Left ventricle myocardium superior (tissue), 1 donor: ENCODE data around the gene INPP4B. TPM values are rescaled to one million over a fixed set of nuclear protein-coding genes. Genes with fewer than 3 reads are reported as not detected.
A peak's percentile ranks its signal among the peaks of the same experiment; 100 is the strongest.

ENCODE experiments used
- ATAC-seq: fragments of 200-7000 bp; cut with Tn5 transposase; one replicate; pipeline ENCODE4 v1.9.1; 2020; ENCODE audit warnings: mild to moderate bottlenecking, moderate library complexity
- DNase-seq: peaks from one replicate; pipeline ENCODE4 v3.0.0-alpha.2; 2020
- intact Hi-C: fragments of 100-400 bp; cut with micrococcal nuclease; formaldehyde crosslinking; loops from one replicate; pipeline ENCODE4 v1.11.0; 2022
- total RNA-seq: library from RNA; stranded (reverse); fragmentation: NEBNext Ultra II Directional; extraction: Animal tissue kit (Norgen Biotek cat#: 25700); gene quantifications from one replicate; pipeline ENCODE4 v1.2.1, GENCODE V29; 2021
- donor health status: DM: no; HTN: yes; CAD: no; lungs with severe emphysema.

INPP4B gene
- total RNA-seq, 1 donor from 2014 or later = 15.5 TPM

DNA sequence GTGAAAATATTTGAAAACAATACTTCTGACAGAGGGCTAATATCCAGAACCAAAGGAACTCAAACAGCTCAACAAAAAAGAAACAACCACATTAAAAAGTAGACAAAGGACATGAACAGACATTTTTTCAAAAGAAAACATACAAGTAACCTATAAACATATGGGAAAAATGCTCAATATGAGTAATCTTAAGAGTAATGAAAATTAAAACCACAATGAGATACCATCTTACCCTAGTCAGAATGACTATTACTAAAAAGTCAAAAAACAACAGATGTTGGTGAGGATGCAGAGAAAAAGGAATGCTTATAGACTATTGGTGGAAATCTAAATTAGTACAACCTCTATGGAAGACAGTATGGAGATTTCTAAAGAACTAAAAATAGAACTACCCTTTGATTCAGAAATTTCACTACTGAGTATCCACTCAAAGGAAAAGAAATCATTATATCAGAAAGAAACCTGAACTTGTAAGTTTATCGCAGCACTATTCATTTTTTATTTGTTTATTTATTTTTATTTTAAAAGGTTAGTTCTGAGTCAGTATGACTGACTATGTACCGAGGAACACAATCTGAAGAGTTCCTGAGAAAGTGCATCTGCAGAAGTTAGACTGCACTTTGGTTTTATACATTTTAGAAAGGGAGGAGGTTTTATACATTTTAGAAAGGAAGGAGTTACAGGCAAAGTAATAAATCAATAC is 231.3 kb downstream of the INPP4B start:
- DNase-seq = no peak
- intact Hi-C loops = no loop called here
- no peak for ATAC-seq

DNA sequence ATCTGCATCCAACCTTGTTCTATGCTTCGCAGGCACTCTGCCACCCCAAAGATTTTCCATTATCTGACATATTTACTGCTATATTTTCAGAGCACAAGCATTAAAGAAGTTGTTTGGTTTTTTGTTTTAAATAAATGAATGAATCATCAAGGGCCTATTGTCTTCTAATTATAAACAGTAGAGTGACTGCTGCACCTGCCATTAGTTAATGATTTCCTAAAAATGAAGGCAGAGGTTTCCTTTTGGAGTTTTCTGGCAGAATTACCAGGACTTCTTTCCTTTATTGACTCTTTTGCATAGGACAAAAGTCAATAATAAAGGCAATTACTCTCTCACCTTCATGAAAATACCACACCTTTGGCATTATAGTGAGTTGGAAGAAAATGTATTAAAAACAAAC is 238.1 kb downstream of the INPP4B start:
- ATAC-seq (no peak), DNase-seq (no peak)
- intact Hi-C loops = no loop called here

DNA sequence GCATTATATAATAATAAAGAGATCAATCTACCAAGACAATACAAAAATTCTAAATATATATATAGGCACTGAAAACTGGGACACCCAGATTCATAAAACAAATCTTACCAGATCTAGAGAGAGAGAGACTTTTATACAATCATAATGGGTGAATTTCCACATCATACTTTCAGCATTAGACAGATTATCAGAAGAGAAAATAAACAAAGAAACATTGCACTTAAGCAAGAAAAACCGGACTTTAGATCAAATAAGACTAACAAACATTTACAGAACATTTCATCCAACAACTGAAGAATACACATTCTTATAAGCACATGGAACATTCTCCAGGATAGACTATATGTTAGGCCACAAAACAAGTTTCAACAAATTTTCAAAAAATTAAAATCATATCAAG is 245.1 kb downstream of the INPP4B start:
- ATAC-seq = no peak
- intact Hi-C loops = no loop called here
- no peak for DNase-seq

DNA sequence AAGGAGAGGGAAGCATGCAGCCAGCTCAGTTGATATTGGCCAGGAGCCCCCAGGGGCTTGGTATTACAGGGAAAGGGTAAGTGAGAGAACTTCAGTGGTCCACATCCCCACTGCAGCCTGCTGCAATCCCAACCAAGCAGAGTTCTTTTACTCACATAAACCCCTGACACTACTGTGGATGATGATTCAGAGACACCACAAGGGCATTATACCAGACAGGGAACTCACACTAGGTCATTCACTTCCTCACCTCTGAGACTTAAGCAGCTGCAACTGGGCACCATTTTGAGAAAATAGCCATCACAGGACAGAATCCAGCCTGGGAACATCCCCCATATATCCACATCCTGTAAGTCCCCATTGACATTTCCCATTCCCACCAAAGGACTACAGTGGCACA is 248.0 kb downstream of the INPP4B start:
- no peak for ATAC-seq

DNA sequence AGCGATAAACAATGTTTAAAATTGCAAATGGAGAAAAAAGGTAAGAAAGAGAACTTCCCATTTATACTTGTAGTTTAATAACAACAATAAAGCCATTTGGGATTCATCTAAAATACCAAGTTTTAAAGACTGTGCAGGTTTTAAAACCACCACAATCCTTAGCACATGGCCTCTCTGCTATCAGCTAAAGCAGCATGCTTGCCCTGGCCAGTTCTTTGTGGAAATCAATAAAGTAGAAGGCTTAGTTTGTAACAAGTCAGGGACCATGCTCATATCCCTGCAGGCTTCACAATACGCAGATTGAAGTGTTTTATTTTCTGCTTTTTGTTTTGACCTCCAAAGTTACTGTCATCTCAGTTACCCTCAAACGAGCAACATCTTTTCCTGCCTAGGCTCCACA is 249.5 kb downstream of the INPP4B start:
- no peak for DNase-seq
- no peak for ATAC-seq
- intact Hi-C loops = no loop called here

More for the DNA sequence above, 248.0 kb downstream of the INPP4B start:
- no peak for DNase-seq
- intact Hi-C loops = no loop called here

DNA sequence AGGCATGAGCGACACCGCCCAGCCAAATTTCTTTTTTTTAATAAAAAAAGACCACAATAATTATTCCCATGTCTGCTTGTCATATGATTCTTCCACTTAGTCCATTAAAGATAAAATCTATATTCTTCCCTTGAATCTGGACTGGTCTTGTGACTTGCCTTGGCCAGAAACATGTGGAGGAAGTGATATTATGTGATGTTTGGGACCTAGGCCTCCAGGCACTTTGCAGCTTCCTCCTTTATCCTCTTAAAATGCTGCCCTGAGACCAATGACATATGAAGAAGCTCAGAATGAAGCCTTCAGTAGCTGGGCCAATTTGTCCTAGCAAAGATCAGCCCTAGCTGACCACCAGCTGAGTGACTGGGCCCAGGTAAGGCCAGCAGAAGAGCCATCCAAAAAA is 250.0 kb downstream of the INPP4B start:
- DNase-seq (no peak), ATAC-seq (no peak)
- intact Hi-C loops = no loop called here

DNA sequence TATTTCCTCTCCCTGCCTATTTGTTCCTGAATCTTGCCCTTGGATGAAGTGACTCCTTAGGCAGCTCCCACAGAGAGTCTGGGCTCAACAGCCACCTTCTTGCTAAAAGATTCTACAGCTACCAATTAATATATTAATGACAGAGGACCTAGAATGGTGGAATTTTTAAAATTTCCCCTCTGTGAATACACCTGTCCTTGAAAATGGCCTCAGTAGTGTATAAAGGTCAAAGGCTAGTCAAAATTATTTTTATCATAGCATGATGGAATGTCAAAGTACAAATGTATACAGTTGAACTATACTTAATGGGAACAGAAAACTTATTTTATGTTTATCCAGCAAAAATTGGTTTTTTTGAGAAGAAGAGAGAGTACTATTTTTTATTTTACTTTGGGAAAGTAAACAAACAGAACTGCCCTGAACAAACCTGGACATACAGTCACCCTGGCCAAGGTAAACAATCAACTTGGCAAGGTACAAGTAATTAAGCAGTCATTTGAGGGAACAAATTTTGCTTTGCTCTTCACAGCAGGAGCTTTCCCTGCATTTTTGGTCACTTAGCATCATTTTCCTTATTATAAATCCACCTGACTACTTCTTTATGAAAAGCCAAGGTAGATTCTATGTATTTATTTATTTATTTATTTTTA is 250.8 kb downstream of the INPP4B start:
- ATAC-seq = no peak
- DNase-seq = no peak
- intact Hi-C loops = no loop called here

DNA sequence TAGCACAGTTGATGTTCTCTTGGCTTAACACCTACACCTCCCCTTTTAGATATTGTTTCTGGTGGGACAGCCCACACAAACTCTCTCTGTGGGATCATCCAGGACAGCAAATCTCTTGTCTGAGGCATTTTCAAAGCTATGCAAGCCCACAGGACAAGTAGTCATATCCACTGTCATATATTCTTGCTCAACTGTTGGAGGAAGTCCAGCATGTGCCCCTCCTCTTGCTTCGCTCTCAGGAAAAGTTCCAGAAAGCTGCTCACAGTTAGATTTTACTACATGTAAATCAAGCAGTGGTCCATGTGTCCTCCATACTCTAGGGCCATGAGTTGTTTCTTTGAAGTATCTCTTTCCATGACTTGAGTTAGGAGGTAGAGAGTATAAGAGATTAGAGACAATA is 260.7 kb downstream of the INPP4B start:
- intact Hi-C loops = no loop called here
- ATAC-seq (no peak), DNase-seq (no peak)

DNA sequence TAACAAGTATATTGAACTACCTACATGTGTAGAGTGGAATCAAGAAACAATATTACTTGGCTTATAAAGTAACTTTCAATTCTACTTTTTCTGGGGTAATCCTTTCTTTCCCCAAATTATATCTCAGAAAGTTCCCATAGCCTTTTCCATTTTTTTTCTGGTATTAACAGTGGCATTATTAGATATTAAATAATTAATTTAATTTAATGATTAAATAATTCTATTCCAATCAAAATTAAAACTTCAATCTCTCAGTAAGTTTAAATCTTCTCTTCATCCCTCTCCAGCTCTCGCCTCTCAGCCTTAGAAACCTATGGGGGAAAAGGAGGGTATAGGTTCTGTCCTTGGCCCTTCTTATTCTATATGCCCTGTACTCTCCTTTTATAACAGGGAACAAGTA is 262.4 kb downstream of the INPP4B start:
- ATAC-seq = no peak
- DNase-seq = no peak
- intact Hi-C loops = no loop called here

DNA sequence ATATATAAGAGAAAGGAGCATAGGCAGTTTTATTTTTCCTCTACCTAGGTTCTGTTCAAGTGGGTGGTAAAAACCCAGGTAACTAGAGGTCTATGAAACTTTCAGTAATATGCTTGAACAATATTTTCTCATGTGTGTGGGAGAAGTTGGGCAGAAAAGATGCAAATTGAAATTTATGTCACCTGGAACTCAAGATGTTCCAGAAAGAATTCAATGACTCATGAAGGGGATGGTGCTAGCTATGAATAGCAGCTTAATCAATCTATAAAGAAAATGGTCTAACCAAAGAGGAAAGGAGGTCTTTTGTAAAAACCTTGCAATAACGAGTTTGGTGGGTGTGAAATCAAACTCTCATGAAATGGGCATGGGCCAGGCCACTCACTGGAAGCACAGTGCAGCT is 263.8 kb downstream of the INPP4B start:
- intact Hi-C loops = no loop called here
- ATAC-seq = no peak
- no peak for DNase-seq

DNA sequence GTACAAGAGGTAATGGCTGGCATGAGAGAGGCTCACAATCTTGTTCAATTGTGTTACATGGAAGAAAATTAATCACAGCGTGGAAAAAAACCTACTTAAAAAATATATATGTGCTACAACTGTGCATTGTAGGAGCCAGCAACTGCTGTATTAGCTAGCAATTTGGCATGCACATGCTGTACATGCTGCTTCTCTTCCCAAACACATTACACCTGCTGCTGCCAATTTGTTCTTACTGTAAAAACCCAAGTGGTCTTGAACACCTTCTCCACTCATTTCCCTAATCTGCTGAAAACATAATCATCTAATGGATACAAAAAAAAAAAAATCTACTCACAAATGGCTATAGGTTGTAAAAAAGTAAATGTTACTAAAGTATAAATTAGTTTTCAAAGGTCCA is 264.2 kb downstream of the INPP4B start:
- ATAC-seq = no peak
- intact Hi-C loops = no loop called here
- DNase-seq = no peak

DNA sequence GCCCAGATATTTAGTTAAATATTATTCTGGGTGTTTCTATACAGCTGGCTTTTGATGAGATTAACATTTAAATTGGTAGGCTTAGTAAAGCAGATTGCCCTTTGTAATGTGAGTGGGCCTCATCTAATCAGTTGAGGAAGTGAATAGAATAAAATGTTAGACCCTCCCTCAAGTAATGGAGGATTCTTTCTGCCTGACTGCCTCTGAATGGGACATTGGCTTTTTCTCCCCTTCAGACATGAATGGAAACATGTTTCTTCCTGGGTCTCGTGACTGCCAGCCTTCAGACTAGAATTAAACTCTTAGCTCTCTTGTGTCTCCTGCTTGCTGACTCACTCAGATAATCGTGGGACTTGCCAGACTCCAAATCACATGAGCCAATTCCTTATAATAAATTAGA is 266.7 kb downstream of the INPP4B start:
- intact Hi-C loops = no loop called here
- ATAC-seq = no peak
- DNase-seq = no peak

DNA sequence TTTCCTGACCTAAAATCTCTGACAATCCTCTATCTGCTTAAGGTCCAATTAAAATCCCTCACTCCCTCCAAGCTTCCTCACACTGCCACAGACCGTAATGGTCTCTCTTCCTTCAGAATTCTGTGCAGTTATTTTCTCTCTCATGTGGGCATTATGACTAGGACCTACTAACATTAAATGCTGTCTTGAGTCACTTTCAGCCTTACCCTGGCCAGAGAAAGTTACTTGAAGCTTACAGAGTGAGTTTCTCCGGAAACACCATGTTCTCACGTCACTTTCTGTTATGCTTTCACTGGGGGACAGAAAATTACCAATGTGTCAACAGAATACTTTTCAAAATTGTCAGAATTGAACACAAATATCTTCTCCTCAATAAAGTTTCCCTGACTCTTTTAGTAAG is 271.8 kb downstream of the INPP4B start:
- intact Hi-C loops = no loop called here
- ATAC-seq (no peak), DNase-seq (no peak)

DNA sequence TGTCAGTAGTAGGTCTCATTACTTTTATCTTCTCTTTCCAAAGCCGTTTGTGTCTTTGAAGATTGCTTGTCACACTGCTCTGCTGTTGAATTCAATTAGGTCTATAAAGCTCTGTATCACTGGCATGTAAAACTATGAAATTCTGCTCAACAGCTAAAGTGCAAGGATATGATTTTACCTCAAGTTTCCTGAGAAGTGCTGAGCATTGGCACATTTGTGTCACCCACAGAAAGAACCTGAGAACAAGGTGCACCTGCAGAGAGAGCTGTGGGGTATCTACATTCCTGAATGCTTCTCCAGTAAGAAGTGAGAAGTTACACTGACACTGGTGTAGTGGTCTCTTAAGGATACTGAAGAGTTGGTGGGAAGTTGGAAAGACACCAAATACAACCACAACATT is 274.0 kb downstream of the INPP4B start:
- intact Hi-C loops = no loop called here
- ATAC-seq (no peak), DNase-seq (no peak)

DNA sequence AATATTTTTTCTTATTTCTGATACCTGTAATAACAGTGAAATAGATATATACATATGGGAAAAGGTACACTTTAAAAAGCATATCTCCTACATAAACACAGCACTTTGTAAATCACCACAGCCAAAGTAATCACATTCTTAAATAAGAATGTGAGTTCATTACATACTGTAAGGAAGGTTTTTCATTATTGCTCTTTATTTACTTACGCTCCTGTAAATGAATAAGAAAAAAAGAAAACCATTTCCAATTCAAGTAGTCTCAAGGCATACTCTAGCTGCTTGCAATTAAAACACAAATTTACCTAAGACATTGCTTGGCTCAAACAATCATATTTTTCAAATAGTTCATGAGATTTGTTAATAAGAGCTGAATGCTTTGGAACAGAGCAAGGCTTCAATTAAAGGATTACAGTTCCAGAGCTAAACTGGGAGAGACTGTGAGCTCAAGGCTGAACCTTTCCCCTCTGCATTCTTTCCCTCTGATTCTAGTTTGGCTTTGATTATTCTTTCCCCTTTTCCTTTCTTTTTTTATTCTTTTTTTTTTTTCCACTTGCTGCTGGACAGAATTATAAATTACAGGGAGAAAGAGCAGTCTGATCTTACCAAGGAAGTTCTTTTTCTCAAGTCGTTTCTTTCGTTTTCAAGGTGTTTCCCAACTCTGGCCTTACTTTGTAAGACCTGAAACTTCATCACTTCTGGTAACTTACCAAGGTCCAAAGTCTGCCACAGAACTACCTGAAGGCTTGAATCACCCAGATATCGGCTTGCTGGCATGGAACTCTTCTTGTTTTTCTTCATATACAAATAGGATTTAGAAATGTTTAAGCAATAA is 278.3 kb downstream of the INPP4B start:
- DNase-seq (no peak), ATAC-seq (no peak)
- intact Hi-C loops = no loop called here

DNA sequence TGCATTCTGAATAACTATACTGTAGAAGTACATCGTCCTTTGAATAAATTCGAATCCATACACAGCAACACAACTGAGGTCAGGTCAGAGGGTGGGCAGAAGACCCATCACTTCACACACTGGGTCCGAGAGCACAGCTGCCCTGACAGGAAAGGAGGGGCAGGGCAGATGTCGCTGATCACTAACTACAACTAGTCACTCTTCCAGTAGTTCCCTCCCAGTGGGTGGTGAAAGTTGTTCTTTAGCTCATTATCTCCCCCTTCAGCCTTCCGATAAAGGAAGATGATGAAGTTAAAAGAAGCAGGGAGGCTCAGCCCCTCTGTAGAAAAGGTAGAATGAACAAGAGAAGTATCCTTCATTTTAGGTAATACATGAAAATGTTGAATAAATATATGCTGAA is 278.9 kb downstream of the INPP4B start:
- DNase-seq (no peak), ATAC-seq (peak; percentile 28)
- intact Hi-C loops = no loop called here

DNA sequence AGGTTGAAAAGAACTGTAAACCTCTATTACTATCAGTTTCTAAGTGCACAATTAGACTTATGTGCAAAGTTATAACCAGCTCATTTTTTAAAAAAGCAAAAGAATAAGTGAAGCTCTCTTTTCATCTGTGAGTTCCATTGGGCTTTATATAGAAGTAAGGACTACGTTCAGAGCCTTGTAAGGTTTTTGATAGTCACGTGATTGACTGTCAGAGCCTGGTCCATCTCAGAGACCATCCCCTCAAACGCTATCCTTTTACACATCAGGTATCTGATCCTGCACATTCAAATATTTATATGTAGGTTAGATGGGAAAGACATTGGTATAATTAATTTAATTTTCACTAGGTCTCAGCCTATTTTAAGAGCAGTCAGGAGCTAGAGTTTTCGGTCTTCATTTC is 279.3 kb downstream of the INPP4B start:
- ATAC-seq (no peak), DNase-seq (no peak)
- intact Hi-C loops = no loop called here

DNA sequence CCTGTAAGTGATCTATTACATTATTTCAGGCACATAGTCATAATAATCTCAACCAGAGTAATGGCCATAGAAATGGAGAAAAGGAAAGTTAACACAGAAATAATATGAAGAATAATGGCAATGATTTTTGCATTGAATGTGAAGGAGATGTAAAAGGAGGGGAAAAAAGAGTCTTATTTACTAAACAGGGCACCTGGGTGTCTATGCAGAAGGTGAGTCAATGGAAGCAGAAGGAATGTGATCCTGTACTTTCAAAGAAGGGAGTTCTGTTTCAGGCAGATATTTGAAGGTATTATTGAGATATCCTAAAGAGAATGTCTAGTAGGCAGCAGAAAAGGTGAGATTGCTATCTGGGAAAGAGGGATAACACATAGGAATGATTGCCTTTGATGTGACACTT is 279.9 kb downstream of the INPP4B start:
- DNase-seq = no peak
- intact Hi-C loops = no loop called here
- ATAC-seq = no peak

DNA sequence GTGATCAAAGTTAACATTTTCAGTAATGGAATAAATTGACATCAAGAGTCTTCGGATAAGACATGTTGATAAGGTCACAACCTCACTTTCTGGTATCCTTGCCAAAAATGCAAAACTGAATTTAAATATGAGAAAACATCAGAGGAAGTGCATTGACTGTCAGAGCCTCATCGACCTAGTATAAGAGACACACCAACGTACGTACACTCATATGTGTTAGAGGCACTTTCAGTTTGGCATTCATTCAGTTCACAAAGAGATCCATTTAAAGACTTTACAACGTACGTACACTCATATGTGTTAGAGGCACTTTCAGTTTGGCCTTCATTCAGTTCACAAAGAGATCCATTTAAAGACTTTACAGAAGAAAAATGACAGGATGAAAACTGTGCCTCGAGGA is 280.3 kb downstream of the INPP4B start:
- ATAC-seq = no peak
- no peak for DNase-seq
- intact Hi-C loops = no loop called here

DNA sequence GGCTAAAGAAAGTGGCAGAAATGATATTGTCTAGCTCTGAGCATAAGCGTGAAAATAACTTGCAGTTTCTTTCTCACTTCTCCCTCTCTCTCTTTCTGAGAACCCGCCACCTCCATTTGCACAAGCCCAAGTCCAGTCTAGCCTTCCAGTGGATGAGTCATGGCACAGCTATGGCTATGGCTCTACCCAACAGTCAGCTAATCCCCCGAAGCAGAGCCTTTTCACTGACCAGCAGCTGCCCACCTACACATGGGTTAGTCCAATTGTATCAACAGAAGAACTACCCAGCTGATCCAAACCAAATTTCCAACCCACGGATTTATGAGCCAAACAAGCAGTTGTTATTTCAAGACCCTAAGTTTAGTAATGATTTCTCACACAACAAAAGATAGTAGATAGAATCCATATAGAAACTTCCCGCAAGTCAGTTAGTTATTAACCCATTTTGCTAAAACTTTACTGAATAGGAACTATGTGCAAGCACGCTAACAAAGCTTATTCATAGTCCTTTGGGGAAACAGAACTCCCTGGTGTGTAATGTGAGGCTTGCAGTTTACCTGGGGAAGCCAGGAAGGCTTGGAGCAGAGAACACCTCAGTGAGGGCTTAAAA is 282.3 kb downstream of the INPP4B start:
- ATAC-seq (no peak), DNase-seq (no peak)
- intact Hi-C loops = no loop called here
